Stomach (tissue), 9 donors: ENCODE data around the gene ODF2L. TPM values are rescaled to one million over a fixed set of nuclear protein-coding genes. Genes with fewer than 3 reads are reported as not detected.

Experiments
- DNase-seq, 2 donors: peaks; one replicate each; pipeline versions ENCODE4 v3.0.0 to v3.0.0-alpha.2; 2013 to 2019
- H3K27ac ChIP-seq, 5 donors: fragments of 200-600 bp in 4 of 5; sonication (generic) in 4 of 5; one replicate each; pipeline ENCODE4 v1.5.1; 2013 to 2019; ENCODE audit warnings: mild to moderate bottlenecking in 1 of 5, moderate library complexity in 1 of 5
- H3K27me3 ChIP-seq, 3 donors: fragments of 200-600 bp; sonication (generic); one replicate each; pipeline ENCODE4 v1.5.1; 2017 to 2019; ENCODE audit warnings: mixed run types in 1 of 3
- H3K36me3 ChIP-seq, 4 donors: fragments of 200-600 bp; sonication (generic); 1 replicate in 3 of 4; 2 replicates in 1 of 4; pipeline ENCODE4 v1.5.1; 2016 to 2019
- H3K4me1 ChIP-seq, 4 donors: fragments of 200-600 bp; sonication (generic); one replicate each; pipeline ENCODE4 v1.5.1; 2016 to 2019
- H3K4me3 ChIP-seq, 4 donors: fragments of 200-600 bp; sonication (generic) in 3 of 4; one replicate each; pipeline ENCODE4 v1.5.1; 2016 to 2019; ENCODE audit warnings: mild to moderate bottlenecking in 1 of 4
- H3K9me3 ChIP-seq, 4 donors: fragments of 200-600 bp; sonication (generic); one replicate each; pipeline ENCODE4 v1.5.1; 2016 to 2019
- EP300 ChIP-seq: sonication (generic); formaldehyde crosslinking; IDR thresholded peaks from one replicate; pipeline ENCODE4 v1.6.1; 2017; ENCODE audit warnings: antibody characterized with exemption
- POLR2A ChIP-seq, 4 donors: fragments of 450-650 bp; IDR thresholded peaks; one replicate each; pipeline ENCODE4 v1.6.1; 2016; ENCODE audit warnings: antibody characterized with exemption in 4 of 4, control low read depth in 2 of 4, mild to moderate bottlenecking in 1 of 4, moderate library complexity in 1 of 4
- POLR2AphosphoS5 ChIP-seq, 3 donors: sonication (generic); formaldehyde crosslinking; IDR thresholded peaks; one replicate each; pipeline ENCODE4 v1.6.1; 2016; ENCODE audit warnings: antibody characterized with exemption in 3 of 3
- WGBS, 5 donors: extraction: QIAGEN DNeasy Blood & Tissue Kit in 3 of 5; methylation state at CpG; one replicate each; pipeline versions ENCODE4 v1.1.5 to v1.1.7; 2013 to 2018; 5-methylcytosine and 5-hydroxymethylcytosine counted together
- intact Hi-C: fragments of 100-400 bp; cut with DNase I; formaldehyde crosslinking; loops from one replicate; pipeline ENCODE4 v1.15.1; 2023; ENCODE audit warnings: low total_unique reads
- polyA plus RNA-seq, 3 donors: library from polyadenylated mRNA; stranded (reverse); fragments of 200-250 nt; gene quantifications; one replicate each; pipeline ENCODE4 v1.2.3, GENCODE V29; 2013
- total RNA-seq, 5 donors: library from RNA; depleted of rRNA; stranded (reverse); fragments of >200 nt; gene quantifications; one replicate each; pipeline versions ENCODE4 v1.1.0 to v1.2.3, GENCODE V29; 2014 to 2016
- TF ChIP-seq, protein P1 (sequence below), 7 experiments: fragments of 450-650 bp in 4 of 7; fragments of 200-600 bp in 3 of 7; sonication (generic) in 3 of 7; IDR thresholded peaks; one replicate each; pipeline ENCODE4 v1.5.1; 2016 to 2019; ENCODE audit warnings: antibody characterized with exemption in 7 of 7, control low read depth in 2 of 7, mild to moderate bottlenecking in 1 of 7
- donor health status: healthy with polysubstance abuse.
- donor health status: Bipolar disorder and iron deficiency.
- donor health status: healthy.

Gene ODF2L
- total and polyA plus RNA-seq, 8 donors, result 6.0 to 159 (median 49.2) TPM

DNA sequence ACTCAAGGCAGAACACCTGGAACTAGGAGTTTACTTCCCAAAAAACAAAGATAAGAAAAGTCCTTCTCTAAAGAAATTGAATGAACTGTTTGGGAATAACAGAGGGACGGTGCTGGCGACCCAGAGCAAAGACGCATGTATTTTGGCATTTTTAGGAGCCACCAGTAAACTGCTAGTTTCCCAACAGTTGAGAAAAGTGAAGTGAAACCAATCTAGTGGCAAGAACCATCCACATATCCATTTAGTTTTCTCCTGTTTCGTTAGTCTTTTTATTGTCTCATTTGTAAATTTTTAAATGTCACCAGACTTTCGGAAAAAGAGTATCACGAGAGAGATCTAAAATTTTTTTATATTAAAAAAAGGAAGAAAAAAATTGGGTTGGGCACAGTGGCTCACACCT lies 30.2 kb downstream of the ODF2L start:
- no peak overlapping the region for H3K4me3 ChIP-seq
- TF ChIP-seq, protein P1, sequence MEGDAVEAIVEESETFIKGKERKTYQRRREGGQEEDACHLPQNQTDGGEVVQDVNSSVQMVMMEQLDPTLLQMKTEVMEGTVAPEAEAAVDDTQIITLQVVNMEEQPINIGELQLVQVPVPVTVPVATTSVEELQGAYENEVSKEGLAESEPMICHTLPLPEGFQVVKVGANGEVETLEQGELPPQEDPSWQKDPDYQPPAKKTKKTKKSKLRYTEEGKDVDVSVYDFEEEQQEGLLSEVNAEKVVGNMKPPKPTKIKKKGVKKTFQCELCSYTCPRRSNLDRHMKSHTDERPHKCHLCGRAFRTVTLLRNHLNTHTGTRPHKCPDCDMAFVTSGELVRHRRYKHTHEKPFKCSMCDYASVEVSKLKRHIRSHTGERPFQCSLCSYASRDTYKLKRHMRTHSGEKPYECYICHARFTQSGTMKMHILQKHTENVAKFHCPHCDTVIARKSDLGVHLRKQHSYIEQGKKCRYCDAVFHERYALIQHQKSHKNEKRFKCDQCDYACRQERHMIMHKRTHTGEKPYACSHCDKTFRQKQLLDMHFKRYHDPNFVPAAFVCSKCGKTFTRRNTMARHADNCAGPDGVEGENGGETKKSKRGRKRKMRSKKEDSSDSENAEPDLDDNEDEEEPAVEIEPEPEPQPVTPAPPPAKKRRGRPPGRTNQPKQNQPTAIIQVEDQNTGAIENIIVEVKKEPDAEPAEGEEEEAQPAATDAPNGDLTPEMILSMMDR (IDR thresholded peaks at IDR 0.05), result no peak
- TF ChIP-seq POLR2AphosphoS5 (IDR thresholded peaks at IDR 0.05), result no peak
- no peak for TF ChIP-seq POLR2A (IDR thresholded peaks at IDR 0.05)
- TF ChIP-seq EP300, result no peak
- no peaks in the 10 kb centered on the region for H3K27me3 ChIP-seq
- WGBS, 5 donors, result 88 to 93% (median 92%) methylated on average over 6 of the region's 6 CpGs
- H3K9me3 ChIP-seq, result no peaks in the 10 kb centered on the region
- no peaks in the 10 kb centered on the region for H3K4me1 ChIP-seq
- intact Hi-C loops, result no loop called here
- no peak overlapping the region for H3K27ac ChIP-seq
- no peak for DNase-seq
- H3K36me3 ChIP-seq, result peaks cover 0 to 8% (median 2%) of the 10 kb centered on the region in 4 donors

DNA sequence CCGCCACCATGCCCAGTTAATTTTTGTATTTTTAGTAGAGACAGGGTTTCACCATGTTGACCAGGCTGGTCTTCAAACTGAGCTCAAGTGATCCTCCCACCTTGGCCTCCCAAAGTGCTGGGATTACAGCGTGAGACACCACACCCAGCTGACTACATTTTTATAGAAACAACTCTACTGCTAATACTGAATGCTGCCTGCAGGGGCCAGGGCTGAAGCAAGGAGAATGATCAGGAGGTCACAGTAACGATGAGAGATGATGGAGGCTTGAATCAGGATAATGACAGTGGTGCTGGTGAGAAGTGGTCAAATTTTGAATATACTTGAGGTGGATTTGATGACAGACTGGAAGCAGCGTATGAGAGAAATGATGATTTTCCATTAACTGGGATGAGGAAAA lies 33.3 kb downstream of the ODF2L start:
- no peaks in the 10 kb centered on the region for H3K4me1 ChIP-seq
- H3K4me3 ChIP-seq, result no peak overlapping the region
- TF ChIP-seq EP300 (no peak), POLR2AphosphoS5 (IDR thresholded peaks at IDR 0.05) (no peak), POLR2A (IDR thresholded peaks at IDR 0.05) (no peak)
- TF ChIP-seq, protein P1 (IDR thresholded peaks at IDR 0.05), result no peak
- intact Hi-C loops, result no loop called here
- no peak for DNase-seq
- H3K27ac ChIP-seq, result no peak overlapping the region
- peaks cover 0 to 9% (median 8%) of the 10 kb centered on the region in 4 donors for H3K36me3 ChIP-seq
- H3K27me3 ChIP-seq, result no peaks in the 10 kb centered on the region
- H3K9me3 ChIP-seq, result no peaks in the 10 kb centered on the region
- WGBS, 5 donors, result 93 to 99% (median 95%) methylated on average over 4 of the region's 4 CpGs

DNA sequence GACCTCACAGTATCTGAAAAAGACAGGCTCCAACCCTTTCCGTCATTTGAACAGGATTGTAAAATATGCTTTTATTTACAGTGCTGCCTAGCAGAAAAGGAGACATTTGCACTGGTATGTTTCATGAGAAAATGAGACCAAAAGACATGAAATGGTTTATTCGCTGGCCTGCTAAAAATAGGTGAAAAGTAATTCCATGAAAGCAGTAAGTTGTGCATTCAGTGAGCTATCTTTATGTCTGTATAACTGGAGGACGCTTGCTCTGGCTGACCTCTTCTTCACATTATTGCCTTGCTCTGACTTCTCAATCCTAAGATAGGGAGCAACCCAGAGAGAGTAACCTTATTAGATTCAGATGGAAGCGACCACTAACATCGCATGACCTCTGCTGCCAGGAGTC lies 38.3 kb downstream of the ODF2L start:
- no peaks in the 10 kb centered on the region for H3K27me3 ChIP-seq
- WGBS, 5 donors, result 79 to 92% (median 83%) methylated on average over 5 of the region's 5 CpGs
- TF ChIP-seq POLR2A (IDR thresholded peaks at IDR 0.05), result no peak
- TF ChIP-seq, protein P1 (IDR thresholded peaks at IDR 0.05), result no peak

DNA sequence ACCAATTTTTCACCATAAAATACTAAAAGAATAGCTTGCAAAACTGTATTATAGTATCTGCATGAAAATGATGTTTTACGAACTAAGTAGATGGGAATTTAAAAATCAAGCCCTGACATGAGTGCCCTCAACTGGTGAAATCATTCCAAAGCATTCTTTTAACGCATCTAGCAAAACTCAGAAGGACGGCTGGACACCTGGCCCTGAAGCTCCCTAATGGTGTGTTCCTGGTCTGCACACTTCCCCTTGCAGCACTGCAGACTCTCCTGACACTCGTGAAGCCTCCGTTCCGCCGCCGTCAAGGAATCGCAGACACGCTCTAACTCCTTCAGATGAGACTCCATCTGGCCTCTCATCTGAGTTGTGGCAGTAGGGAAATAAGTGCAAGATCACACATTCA lies 39.9 kb downstream of the ODF2L start:
- peak in 1 of 2 donors; percentile 29 for DNase-seq
- Histone ChIP-seq H3K4me3 (no peak overlapping the region), H3K4me1 (no peaks in the 10 kb centered on the region), H3K36me3 (peaks cover 0 to 40% (median 30%) of the 10 kb centered on the region in 4 donors), H3K27me3 (no peaks in the 10 kb centered on the region), H3K9me3 (no peaks in the 10 kb centered on the region), H3K27ac (no peak overlapping the region)
- WGBS, 5 donors, result 85 to 95% (median 89%) methylated on average over 10 of the region's 10 CpGs
- intact Hi-C loops, result no loop called here
- no peak for TF ChIP-seq EP300
- no peak for TF ChIP-seq POLR2AphosphoS5 (IDR thresholded peaks at IDR 0.05)
- TF ChIP-seq POLR2A (IDR thresholded peaks at IDR 0.05), result no peak
- TF ChIP-seq, protein P1 (IDR thresholded peaks at IDR 0.05), result no peak

More for the DNA sequence above, 38.3 kb downstream of the ODF2L start:
- H3K27ac ChIP-seq, result no peak overlapping the region
- peaks cover 0 to 32% (median 24%) of the 10 kb centered on the region in 4 donors for H3K36me3 ChIP-seq
- DNase-seq, result no peak
- intact Hi-C loops, result no loop called here
- no peaks in the 10 kb centered on the region for H3K9me3 ChIP-seq
- H3K4me3 ChIP-seq, result no peak overlapping the region
- H3K4me1 ChIP-seq, result no peaks in the 10 kb centered on the region
